GM12875 (cell line): Measurements from ENCODE around the gene C1orf167.

Experiments
- H3K4me3 ChIP-seq: one replicate; pipeline ENCODE4 v1.5.1; 2011; ENCODE audit warnings: low read depth, low read length, control low read depth
- CTCF ChIP-seq: IDR thresholded peaks from 2 replicates; pipeline ENCODE4 v1.5.1; 2011; ENCODE audit warnings: low read depth, mild to moderate bottlenecking, control low read depth, inconsistent platforms, low read length, moderate library complexity, borderline replicate concordance; ENCODE audit not compliant: insufficient read depth

C1orf167 gene

GRCh38 chr1:11780380-11781147 is 18.6 kb downstream of the C1orf167 start:
- TF ChIP-seq CTCF, result no peak
- no peak overlapping the region for H3K4me3 ChIP-seq

- no peak for TF ChIP-seq CTCF
- no peak overlapping the region for H3K4me3 ChIP-seq
These were observed 19.3 kb downstream of the C1orf167 start for GRCh38 chr1:11781297-11781696.

GRCh38 chr1:11782127-11782708 is 20.2 kb downstream of the C1orf167 start:
- TF ChIP-seq CTCF, result no peak

GRCh38 chr1:11783556-11783955 is 21.6 kb downstream of the C1orf167 start:
- no peak overlapping the region for H3K4me3 ChIP-seq
- no peak for TF ChIP-seq CTCF

More at GRCh38 chr1:11782127-11782708, 20.2 kb downstream of the C1orf167 start:
- H3K4me3 ChIP-seq, result no peak overlapping the region

DNA sequence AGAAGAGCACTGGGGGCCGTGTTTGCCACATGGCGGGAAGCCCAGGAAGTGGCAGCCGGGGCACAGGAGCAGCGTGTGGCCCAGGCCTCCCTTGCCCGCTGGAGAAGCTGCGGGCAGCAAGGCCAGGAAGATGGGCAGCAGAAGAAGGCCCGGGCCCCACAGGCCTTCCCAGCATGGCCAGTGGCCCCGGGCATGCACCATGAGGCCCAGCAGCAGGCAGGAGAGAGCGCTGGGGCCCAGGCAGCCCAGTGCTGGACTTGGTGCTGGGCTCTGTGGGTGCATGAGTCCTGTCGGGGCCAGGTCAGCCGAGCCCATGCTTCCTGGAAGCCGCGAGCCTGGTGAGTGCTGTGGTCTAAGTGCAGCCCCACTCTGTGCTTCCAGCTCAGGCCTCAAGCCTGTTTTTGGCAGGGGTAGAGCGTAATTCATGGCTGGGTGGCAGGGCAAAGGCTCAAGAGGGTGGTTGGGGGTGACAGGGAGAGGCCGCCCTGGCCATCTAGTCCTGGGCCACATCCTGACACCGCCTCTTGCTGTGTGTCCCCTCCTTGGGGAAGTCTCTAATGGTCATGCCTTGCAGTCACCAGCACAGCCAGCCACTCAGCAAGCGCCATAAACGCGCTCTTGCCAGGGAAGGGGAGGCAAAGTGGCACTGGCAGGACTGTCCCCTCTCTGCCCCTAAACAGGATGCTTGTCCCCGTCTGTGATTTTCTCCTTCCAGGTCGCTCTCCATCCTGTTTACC is 22.4 kb downstream of the C1orf167 start:
- H3K4me3 ChIP-seq, result no peak overlapping the region
- TF ChIP-seq CTCF, result no peak

- TF ChIP-seq CTCF, result peak; percentile 94
- H3K4me3 ChIP-seq, result no peak overlapping the region
These were observed 23.2 kb downstream of the C1orf167 start for GRCh38 chr1:11784993-11785769.
